ENCODE data around the gene PCSK6. TPM values are rescaled to one million over a fixed set of nuclear protein-coding genes. Genes with fewer than 3 reads are reported as not detected.
"Not testable (repeated sequence)": the region's sequence is repeated elsewhere in the genome, so short reads cannot be mapped to it uniquely, and the experiment has no call there.

Gene PCSK6
- total RNA-seq, 5 donors from 2014 or later (not counting 1 experiment from before 2014, with no cell fraction given) = 0.16 to 2.2 (median 1.3) TPM

GRCh38 chr15:101458158-101458900 is 31.2 kb downstream of the PCSK6 start:
- ATAC-seq (replicated peaks in 1 of 4) (no peak), DNase-seq (no peak)
- Mint-ChIP-seq H3K27me3 (peaks cover 19 to 20% of the 10 kb centered on the region in 2 donors), H3K4me3 (no peak overlapping the region), H3K27ac (no peak overlapping the region), H3K9me3 (no peaks in the 10 kb centered on the region), H3K36me3 (no peaks in the 10 kb centered on the region), H3K4me1 (peaks cover 5 to 16% (median 14%) of the 10 kb centered on the region in 3 donors)
- CTCF ChIA-PET = no interaction called here
- Histone ChIP-seq H3K36me3 (ENCODE audit: control insufficient read depth in 2 of 2, extremely low read depth in 1 of 2, insufficient read depth in 1 of 2, low read length in 1 of 2) (no peaks in the 10 kb centered on the region), H3K27ac (ENCODE audit: low read length) (no peak overlapping the region), H3K9me3 (no peaks in the 10 kb centered on the region), H3K4me3 (ENCODE audit: control insufficient read depth in 1 of 2, extremely low read depth in 1 of 2, low read length in 1 of 2) (no peak overlapping the region), H3K27me3 (replicated peaks in 1 of 2; ENCODE audit: control insufficient read depth in 2 of 2, extremely low read depth in 1 of 2, insufficient read depth in 2 of 2, low read length in 1 of 2) (peaks cover 0 to 37% of the 10 kb centered on the region in 2 experiments), H3K4me1 (ENCODE audit: control insufficient read depth in 1 of 2, extremely low read depth in 1 of 2, insufficient read depth in 2 of 2, low read length in 2 of 2) (no peaks in the 10 kb centered on the region)
- WGBS (ENCODE audit: insufficient coverage) = 78% methylated on average over 21 of the region's 23 CpGs
- POLR2A ChIA-PET = no interaction called here

DNA sequence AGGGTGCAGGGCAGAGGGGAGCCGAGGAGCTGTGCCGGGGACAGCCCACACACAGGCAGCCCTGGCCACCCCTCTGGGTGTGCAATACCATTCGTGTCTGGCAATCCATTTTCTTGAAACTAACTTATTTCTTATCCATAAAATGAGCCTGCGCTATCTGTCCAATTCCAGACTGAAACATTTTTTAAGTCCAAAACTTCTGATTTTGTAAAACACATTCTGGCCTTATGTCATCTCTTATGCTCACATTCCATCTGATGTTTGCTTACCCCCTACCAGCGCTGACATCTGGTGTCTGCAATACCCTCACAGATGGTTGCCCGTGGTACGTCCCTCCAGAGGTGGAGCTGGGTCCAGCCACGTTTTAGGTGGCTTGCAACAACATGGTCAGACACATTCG is 31.8 kb downstream of the PCSK6 start:
- Mint-ChIP-seq H3K27ac (no peak overlapping the region), H3K36me3 (no peaks in the 10 kb centered on the region), H3K4me1 (peaks cover 5 to 16% (median 14%) of the 10 kb centered on the region in 3 donors), H3K27me3 (peaks cover 21 to 23% of the 10 kb centered on the region in 2 donors), H3K9me3 (no peaks in the 10 kb centered on the region), H3K4me3 (no peak overlapping the region)
- Histone ChIP-seq H3K4me3 (ENCODE audit: control insufficient read depth in 1 of 2, extremely low read depth in 1 of 2, low read length in 1 of 2) (no peak overlapping the region), H3K4me1 (ENCODE audit: control insufficient read depth in 1 of 2, extremely low read depth in 1 of 2, insufficient read depth in 2 of 2, low read length in 2 of 2) (no peaks in the 10 kb centered on the region), H3K27me3 (replicated peaks in 1 of 2; ENCODE audit: control insufficient read depth in 2 of 2, extremely low read depth in 1 of 2, insufficient read depth in 2 of 2, low read length in 1 of 2) (peaks cover 0 to 42% of the 10 kb centered on the region in 2 experiments), H3K36me3 (ENCODE audit: control insufficient read depth in 2 of 2, extremely low read depth in 1 of 2, insufficient read depth in 1 of 2, low read length in 1 of 2) (no peaks in the 10 kb centered on the region), H3K27ac (ENCODE audit: low read length) (no peak overlapping the region), H3K9me3 (no peaks in the 10 kb centered on the region)
- DNase-seq = no peak
- no peak for ATAC-seq (replicated peaks in 1 of 4)
- ChIA-PET POLR2A (no interaction called here), CTCF (no interaction called here)
- 59% methylated on average over 9 of the region's 9 CpGs for WGBS (ENCODE audit: insufficient coverage)

- Histone ChIP-seq H3K36me3 (ENCODE audit: control insufficient read depth in 2 of 2, extremely low read depth in 1 of 2, insufficient read depth in 1 of 2, low read length in 1 of 2) (no peaks in the 10 kb centered on the region), H3K9me3 (no peaks in the 10 kb centered on the region), H3K4me1 (ENCODE audit: control insufficient read depth in 1 of 2, extremely low read depth in 1 of 2, insufficient read depth in 2 of 2, low read length in 2 of 2) (peaks cover 0 to 2% of the 10 kb centered on the region in 2 experiments), H3K27ac (ENCODE audit: low read length) (no peak overlapping the region), H3K4me3 (ENCODE audit: control insufficient read depth in 1 of 2, extremely low read depth in 1 of 2, low read length in 1 of 2) (no peak overlapping the region), H3K27me3 (replicated peaks in 1 of 2; ENCODE audit: control insufficient read depth in 2 of 2, extremely low read depth in 1 of 2, insufficient read depth in 2 of 2, low read length in 1 of 2) (peaks cover 0 to 50% of the 10 kb centered on the region in 2 experiments)
- Mint-ChIP-seq H3K9me3 (no peaks in the 10 kb centered on the region), H3K27me3 (peaks cover 30 to 31% of the 10 kb centered on the region in 2 donors), H3K27ac (no peak overlapping the region), H3K4me1 (peaks cover 5 to 14% (median 12%) of the 10 kb centered on the region in 3 donors), H3K36me3 (no peaks in the 10 kb centered on the region), H3K4me3 (no peak overlapping the region)
- no peak for ATAC-seq (replicated peaks in 1 of 4)
- 65% methylated on average over 13 of the region's 14 CpGs for WGBS (ENCODE audit: insufficient coverage)
- ChIA-PET CTCF (interaction anchor here in 1 of 2 donors (0.5 kb wide), 1 partner anchor 166 kb away, joined by 3 read pairs; no protein-coding TSS in a partner anchor), POLR2A (no interaction called here)
- no peak for DNase-seq
Measured at GRCh38 chr15:101456057-101456739, 33.3 kb downstream of the PCSK6 start.

DNA sequence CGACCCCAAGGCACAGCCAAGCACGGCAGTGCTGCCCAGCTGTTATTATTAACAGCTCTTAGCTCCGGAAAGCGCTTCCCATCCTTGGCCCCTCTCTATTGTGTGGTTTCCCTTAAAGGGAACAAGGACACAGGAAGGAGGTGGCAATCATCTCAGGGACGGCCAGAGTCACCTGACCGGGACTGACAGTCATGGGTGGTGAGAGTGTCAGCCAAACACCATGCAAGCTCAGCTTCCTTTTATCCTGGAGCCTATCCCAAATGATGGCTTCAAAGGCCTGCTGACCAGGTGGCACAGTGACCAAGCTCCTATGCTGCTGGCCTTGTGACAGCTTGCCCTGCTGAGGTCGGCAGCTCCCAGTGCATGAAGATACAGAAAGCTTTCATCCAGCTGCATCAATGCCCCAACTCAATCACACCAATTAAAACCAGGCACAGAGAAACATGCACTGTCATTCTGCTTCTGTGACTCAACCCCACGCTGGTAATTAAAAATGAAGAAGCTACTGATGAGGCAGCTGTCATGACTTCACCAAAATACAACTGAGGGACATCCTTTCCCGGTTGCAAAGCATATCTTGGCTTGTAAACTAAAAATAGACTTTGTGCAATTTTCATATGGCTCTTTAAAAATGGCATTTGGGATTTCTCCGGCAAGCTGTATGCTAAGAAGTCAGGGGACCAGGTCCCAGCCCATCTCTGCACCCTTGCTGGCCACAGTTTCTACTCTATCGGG is 34.0 kb downstream of the PCSK6 start:
- WGBS (ENCODE audit: insufficient coverage) = 5% methylated on average over 5 of the region's 11 CpGs
- Mint-ChIP-seq H3K4me1 (peaks cover 4 to 9% (median 6%) of the 10 kb centered on the region in 3 donors), H3K4me3 (no peak overlapping the region), H3K27ac (no peak overlapping the region), H3K36me3 (no peaks in the 10 kb centered on the region), H3K27me3 (peaks cover 30 to 36% of the 10 kb centered on the region in 2 donors), H3K9me3 (no peaks in the 10 kb centered on the region)
- H3K9me3 ChIP-seq = no peaks in the 10 kb centered on the region
- POLR2A ChIA-PET = no interaction called here
- ATAC-seq (replicated peaks in 1 of 4) = no peak
- CTCF ChIA-PET = interaction anchor here in 1 of 2 donors (0.5 kb wide), 1 partner anchor 166 kb away, joined by 3 read pairs; no protein-coding TSS in a partner anchor
- H3K4me1 ChIP-seq (ENCODE audit: control insufficient read depth in 1 of 2, extremely low read depth in 1 of 2, insufficient read depth in 2 of 2, low read length in 2 of 2) = peaks cover 0 to 3% of the 10 kb centered on the region in 2 experiments
- no peak overlapping the region for H3K4me3 ChIP-seq (ENCODE audit: control insufficient read depth in 1 of 2, extremely low read depth in 1 of 2, low read length in 1 of 2)
- no peak for DNase-seq
- no peak overlapping the region for H3K27ac ChIP-seq (ENCODE audit: low read length)
- H3K36me3 ChIP-seq (ENCODE audit: control insufficient read depth in 2 of 2, extremely low read depth in 1 of 2, insufficient read depth in 1 of 2, low read length in 1 of 2) = no peaks in the 10 kb centered on the region
- H3K27me3 ChIP-seq (replicated peaks in 1 of 2; ENCODE audit: control insufficient read depth in 2 of 2, extremely low read depth in 1 of 2, insufficient read depth in 2 of 2, low read length in 1 of 2) = peaks cover 0 to 57% of the 10 kb centered on the region in 2 experiments

GRCh38 chr15:101454781-101455180 is 34.7 kb downstream of the PCSK6 start:
- WGBS (ENCODE audit: insufficient coverage) = no CpG with 5 or more reads among the region's 5 CpGs
- peaks cover 29 to 41% of the 10 kb centered on the region in 2 donors for H3K27me3 Mint-ChIP-seq

GRCh38 chr15:101454365-101454764 is 35.1 kb downstream of the PCSK6 start:
- ChIA-PET POLR2A (no interaction called here), CTCF (no interaction called here)
- Mint-ChIP-seq H3K9me3 (no peaks in the 10 kb centered on the region), H3K36me3 (no peaks in the 10 kb centered on the region), H3K27ac (no peak overlapping the region), H3K4me3 (no peak overlapping the region), H3K4me1 (peaks cover 4% of the 10 kb centered on the region in 3 donors), H3K27me3 (peaks cover 29 to 44% of the 10 kb centered on the region in 2 donors)
- WGBS (ENCODE audit: insufficient coverage) = 83% methylated on average over 8 of the region's 8 CpGs
- Histone ChIP-seq H3K4me3 (ENCODE audit: control insufficient read depth in 1 of 2, extremely low read depth in 1 of 2, low read length in 1 of 2) (no peak overlapping the region), H3K27me3 (replicated peaks in 1 of 2; ENCODE audit: control insufficient read depth in 2 of 2, extremely low read depth in 1 of 2, insufficient read depth in 2 of 2, low read length in 1 of 2) (peaks cover 0 to 59% of the 10 kb centered on the region in 2 experiments), H3K4me1 (ENCODE audit: control insufficient read depth in 1 of 2, extremely low read depth in 1 of 2, insufficient read depth in 2 of 2, low read length in 2 of 2) (peaks cover 0 to 3% of the 10 kb centered on the region in 2 experiments), H3K9me3 (no peaks in the 10 kb centered on the region), H3K36me3 (ENCODE audit: control insufficient read depth in 2 of 2, extremely low read depth in 1 of 2, insufficient read depth in 1 of 2, low read length in 1 of 2) (no peaks in the 10 kb centered on the region), H3K27ac (ENCODE audit: low read length) (no peak overlapping the region)
- no peak for DNase-seq
- no peak for ATAC-seq (replicated peaks in 1 of 4)

More at GRCh38 chr15:101454781-101455180, 34.7 kb downstream of the PCSK6 start:
- H3K27ac Mint-ChIP-seq; CTCF ChIA-PET; H3K36me3 ChIP-seq (ENCODE audit: control insufficient read depth in 2 of 2, extremely low read depth in 1 of 2, insufficient read depth in 1 of 2, low read length in 1 of 2); DNase-seq; H3K27ac ChIP-seq (ENCODE audit: low read length); ATAC-seq (replicated peaks in 1 of 4); POLR2A ChIA-PET; H3K4me3 ChIP-seq (ENCODE audit: control insufficient read depth in 1 of 2, extremely low read depth in 1 of 2, low read length in 1 of 2); H3K4me1 ChIP-seq (ENCODE audit: control insufficient read depth in 1 of 2, extremely low read depth in 1 of 2, insufficient read depth in 2 of 2, low read length in 2 of 2); H3K4me3 Mint-ChIP-seq; H3K9me3 ChIP-seq; H3K4me1 Mint-ChIP-seq; H3K36me3 Mint-ChIP-seq; H3K9me3 Mint-ChIP-seq: not testable (repeated sequence)
- peaks cover 0 to 58% of the 10 kb centered on the region in 2 experiments for H3K27me3 ChIP-seq (replicated peaks in 1 of 2; ENCODE audit: control insufficient read depth in 2 of 2, extremely low read depth in 1 of 2, insufficient read depth in 2 of 2, low read length in 1 of 2)
